Activated CD4-positive, alpha-beta T cell treated with anti-CD3 and anti-CD28 coated beads for 24 hours (primary cell): ENCODE data around the gene FPR3.
"Not testable (repeated sequence)": the region's sequence is repeated elsewhere in the genome, so short reads cannot be mapped to it uniquely, and the experiment has no call there.

ENCODE experiments used
- DNase-seq, 2 donors: peaks; one replicate each; pipeline ENCODE4 v3.0.0-alpha.2; 2020; ENCODE audit warnings: low read depth in 2 of 2

The FPR3 gene

DNA sequence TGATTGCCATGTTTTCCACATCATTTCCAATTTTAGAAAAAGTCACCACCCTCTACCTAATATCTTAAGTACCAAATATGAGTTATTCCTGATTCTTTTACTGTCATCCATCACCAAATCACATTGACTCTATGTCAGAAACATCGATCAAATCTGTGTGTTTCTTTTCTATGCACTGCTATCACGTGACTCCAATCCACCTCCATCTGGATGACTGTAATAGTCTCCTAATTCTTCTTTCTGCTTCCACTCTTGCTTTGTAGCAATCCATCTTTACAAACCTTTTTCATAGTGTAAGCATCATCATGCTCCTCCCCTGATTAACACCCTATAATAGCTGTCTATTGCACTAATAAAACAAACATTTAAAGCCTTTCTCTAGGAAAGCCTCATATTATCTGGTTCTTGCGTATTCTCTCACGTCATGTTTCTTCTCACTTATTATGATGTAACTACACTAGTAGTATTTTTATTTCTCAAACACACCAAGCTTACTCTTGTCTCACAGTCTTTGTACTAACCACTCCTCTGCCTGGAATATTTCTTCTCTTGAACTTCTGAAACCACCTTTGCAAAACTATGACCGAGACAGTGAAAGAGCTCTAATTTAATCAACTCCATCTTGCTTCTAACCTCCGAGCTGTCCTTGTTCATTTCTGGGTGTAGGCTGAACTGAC, 10.7 kb upstream of the FPR3 start:
- DNase-seq, result no peak

DNA sequence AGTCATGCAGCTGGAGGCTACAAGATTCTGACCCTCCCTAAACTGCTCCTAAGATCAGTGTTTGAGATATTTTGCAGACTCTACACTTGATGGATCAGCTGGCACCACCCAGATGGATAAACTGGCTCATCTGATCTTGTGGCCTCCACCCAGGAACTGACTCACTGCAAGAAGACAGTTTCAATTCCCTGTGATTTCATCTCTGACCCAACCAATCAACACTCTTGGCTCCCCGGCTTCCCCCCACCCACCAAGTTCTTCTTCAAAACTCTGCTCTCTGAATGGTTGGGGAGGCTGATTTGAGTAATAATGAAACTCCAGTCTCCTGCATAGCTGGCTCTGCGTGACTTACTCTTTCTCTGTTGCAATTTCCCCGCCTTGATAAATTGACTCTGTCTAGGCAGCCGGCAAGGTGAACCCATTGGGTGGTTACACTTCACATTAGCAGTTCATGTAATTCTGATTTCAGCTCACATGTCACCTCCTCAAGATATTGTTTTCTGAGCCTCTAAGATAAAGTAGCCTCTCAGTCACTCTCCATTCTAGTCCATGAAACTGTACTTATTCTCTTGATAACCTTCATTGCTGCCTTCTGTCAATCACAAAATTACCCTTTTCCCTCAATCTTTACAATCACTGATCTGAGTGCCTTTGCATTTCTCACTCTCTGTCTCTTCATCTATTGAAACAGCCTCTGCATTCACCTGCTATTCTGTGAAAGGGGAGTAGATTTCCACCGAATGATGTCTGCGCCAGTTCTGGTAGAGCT, 9.9 kb upstream of the FPR3 start:
- peak; percentile 38 for DNase-seq

DNA sequence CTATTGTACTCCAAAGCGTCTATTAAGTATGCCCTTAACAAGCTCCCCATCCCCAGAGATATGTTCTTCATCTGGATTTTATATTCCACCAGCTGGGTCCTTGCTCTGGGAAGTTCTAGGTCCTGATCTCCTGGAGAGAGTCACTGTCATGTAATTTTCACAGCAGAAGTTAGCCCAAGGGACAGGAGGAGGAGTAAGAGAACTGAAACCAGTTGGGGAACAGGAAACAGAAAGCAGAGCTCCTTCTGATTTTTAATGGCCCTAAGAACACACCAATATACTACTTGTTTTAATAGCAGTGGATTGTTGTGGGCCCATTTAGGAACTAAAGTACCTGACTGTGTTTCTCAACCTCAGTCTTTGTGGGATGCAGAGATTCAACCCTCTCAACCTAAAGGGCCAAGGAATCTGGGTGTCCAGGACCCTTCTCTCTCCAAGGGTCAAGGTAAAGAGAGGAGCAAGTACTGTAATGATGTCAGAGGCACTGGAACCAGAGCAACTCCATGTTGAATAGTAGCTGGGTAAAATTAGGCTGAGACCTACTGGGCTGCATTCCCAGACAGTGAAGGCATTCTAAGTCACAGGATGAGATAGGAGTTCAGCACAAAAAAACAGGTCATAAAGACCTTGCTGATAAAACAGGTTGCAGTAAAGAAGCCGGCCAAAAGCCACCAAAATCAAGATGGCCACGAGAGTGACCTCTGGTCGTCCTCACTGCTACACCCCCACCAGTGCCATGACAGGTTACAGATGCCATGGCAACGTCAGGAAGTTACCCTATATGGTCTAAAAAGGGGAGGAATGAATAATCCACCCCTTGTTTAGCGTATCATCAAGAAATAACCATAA, 8.1 kb upstream of the FPR3 start:
- no peak for DNase-seq

DNA sequence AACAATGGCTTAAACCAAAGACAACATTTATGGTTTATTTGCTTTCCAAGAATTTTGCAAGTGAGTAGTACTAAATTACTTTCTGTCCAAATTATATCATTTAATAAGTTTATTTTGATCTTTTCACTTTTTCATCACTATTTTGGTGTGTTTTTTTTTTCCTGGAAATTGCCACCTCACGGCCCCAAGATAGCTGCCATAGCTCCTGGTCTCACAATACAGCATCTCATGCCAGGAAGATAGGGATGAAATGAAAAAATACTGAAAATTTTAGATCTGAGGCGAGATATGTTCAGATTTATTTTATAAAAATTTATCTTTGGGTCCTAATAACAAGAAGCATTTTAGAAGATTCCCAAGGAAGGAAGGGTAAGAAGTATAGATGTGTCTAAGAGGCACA, 6.9 kb upstream of the FPR3 start:
- no peak for DNase-seq

DNA sequence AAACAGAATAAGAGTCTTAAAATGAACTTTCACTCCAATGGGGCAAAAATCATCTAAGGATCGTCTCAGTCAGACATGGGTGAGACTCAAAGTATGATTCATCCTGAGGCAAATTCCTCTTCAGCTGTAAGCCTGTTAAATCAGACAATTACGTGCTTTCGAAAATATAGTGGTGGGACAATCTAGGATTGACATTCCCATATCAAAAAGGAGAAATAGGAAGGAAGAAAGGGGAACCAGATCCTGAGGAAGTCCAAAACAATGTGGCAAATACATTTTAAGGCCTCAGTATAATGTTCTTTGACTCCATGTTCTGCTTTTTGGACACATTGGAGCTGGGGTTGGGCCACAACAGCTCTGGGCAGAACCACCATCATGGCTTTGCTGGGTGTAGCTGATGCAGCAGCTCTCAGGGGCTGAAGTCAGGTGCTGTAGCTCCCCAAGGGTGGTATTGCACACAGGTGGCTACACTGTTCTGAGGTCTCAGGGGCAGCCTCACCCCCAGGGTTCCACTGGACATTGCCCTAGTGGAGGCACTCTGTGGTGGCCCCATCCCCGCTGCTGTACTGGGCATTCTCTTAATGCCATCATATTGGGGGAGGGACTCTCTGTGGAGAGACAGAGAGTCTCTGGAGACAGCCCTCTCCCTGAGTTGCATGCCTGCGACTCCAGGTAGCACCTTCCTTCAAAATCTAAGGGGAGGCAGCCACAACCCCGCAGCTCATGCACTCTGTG, 5.7 kb upstream of the FPR3 start:
- DNase-seq, result no peak

DNA sequence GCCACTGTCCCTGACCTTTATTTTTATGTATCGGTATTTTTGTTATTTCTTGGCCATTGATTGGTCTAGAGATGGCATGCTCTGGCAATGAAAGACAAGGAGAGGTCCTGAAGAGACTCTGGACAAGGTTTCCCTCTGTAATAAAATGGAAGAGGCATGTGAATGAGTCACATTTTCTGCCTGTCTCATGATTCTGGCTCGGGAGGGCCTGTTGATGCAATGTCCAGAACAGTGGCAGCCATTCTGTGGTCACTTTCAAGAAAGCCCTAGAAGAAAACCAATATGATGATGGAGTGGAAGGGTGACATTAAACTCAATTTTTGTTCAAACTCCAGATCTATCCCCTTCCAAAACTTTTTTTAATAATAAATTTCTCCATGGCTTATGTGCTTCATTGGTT, 2.0 kb upstream of the FPR3 start:
- no peak for DNase-seq

DNA sequence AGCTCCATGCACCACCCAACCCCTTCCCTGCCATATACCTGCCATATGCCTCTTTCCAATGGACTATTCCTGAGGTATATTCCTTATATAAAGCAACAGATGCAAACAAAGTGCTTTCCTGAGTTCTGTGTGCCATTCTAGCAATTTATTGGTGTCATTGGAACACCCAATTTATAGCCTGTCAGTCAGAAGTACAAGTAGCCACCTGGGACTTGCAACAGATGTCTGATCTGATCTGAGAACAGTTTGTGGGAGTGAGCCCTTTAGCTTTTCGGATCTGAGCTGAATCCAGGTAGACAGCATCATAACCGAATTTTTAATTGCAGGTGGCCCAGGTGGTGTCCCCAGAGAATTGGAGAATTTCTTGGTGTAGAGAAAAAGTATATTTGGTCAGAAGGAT, 963 bp upstream of the FPR3 start:
- no peak for DNase-seq

DNA sequence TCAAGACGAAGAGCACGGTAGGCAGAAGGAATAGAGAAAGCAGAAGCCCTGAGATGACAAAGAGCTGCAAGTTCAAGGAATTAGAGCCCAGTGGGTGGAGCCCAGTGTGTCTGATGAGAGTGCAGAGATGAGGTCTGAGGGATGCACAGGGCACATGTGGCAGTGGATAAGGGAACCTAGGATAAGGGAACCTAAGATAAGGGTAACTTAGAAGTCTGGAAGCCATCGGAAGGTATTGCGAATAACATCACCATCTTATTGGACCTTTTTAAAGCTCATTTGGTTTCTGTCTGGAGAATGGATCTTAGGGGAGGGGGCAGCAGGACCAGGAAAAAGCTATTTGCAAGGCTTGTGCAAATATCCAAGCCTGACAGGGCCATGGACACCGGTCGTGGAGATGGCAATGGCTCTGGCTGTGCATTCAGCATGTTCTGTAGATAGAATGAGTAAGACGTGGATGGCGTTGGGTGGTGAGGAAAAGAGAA, 1.3 kb downstream of the FPR3 start:
- no peak for DNase-seq

DNA sequence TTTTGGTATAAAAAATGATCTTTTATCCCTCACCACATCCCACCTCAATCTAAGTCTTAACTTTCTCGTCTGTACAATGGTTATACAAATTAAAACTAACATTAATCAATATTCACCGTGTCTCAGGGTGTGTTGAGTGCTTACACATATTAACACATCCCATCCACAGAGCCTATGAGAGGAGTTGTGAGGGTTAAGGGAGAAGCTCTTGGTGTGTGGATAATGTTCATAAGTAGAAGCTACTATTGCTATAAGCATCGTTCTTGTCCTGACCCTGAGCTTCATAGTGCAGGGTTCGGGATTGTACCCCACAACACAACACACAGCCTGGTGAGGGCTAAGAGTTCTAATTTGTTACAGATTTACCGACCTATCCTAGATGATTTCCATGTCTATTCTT, 2.5 kb downstream of the FPR3 start:
- no peak for DNase-seq

DNA sequence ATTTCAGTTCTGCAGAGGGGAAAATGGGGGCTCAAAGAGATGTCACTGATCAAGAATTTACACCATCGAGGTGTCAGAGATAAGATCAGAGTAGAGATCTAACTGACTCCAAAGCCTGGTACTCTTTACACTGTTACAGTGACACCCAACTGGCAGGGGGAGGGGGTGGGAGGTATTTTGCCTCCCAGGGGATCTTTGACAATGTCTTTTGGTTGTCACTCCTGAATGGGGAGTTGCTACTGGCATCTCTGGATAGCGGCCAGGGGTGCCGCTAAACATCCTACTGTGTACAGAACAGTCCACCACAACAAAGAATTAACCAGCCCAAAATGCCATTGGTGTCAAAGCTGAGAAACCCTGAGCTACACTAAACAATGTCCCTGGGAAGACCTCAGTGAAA, 3.1 kb downstream of the FPR3 start:
- no peak for DNase-seq

DNA sequence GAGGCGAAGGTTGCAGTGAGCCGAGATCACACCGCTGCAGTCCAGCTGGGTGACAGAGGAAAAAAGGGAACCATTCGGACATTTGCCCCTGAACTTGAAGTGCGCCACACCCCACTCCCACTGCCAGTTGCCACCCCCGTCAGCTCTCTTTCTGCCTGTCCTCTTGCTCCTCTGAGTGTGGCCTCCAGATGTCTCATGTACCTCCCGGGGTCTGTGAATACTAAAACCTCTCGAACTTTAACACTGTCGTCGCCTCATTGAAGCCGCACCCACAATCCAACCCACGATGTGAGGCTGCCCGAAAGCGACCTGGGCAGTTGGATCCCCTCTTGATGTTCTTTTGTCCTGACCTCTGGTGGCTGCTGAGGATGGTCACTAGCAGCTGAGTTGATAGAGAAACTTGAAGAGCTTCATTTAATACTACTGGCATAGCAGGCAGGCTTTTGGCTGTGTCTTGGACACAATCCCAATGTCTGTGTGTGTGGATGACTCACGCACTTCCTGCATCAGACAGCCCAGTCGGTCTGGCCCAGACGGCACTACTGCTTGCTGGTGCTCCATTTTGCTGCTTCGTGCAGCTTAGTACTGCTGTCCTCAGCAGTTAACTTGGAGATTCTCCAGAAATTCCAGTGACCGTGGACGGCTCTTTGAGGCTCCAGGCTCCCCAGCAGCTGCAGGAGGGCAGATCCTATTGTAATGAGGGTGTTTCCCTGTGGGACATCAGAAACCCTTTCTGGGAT, 4.2 kb downstream of the FPR3 start:
- DNase-seq, result no peak

DNA sequence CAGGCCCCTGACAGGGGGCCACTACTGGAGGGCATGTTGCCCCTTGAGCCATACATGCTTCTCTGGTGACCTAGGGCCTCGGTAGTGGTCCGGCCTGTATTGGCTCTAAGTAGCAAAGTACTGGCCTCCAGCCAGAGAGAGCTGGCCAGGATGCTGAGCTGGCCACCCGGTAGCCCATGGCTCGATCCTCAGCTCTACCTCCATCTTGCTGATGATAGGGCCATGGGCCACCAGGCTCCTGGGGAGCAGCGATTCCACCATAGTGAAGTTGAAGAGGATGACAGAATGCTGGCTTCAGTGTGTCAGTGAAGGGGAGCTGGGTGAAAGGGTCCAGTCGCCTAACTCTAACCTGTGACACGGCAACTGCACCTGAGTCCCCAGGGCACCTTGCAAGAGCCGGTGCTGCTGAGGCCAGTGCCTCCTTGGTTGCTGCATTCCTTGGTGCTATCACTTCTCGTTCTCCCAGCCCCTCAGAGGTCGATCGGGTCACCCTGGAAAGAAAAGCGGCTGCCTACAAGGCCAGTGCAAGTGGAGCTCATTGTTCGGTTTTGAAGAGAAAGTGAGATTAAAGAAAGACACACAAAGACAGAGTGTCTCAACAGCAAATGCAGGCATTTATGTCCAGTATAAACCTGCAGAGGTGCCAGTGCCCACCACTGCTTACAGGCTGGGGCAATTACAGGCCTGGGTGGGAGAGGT, 5.0 kb downstream of the FPR3 start:
- no peak for DNase-seq

DNA sequence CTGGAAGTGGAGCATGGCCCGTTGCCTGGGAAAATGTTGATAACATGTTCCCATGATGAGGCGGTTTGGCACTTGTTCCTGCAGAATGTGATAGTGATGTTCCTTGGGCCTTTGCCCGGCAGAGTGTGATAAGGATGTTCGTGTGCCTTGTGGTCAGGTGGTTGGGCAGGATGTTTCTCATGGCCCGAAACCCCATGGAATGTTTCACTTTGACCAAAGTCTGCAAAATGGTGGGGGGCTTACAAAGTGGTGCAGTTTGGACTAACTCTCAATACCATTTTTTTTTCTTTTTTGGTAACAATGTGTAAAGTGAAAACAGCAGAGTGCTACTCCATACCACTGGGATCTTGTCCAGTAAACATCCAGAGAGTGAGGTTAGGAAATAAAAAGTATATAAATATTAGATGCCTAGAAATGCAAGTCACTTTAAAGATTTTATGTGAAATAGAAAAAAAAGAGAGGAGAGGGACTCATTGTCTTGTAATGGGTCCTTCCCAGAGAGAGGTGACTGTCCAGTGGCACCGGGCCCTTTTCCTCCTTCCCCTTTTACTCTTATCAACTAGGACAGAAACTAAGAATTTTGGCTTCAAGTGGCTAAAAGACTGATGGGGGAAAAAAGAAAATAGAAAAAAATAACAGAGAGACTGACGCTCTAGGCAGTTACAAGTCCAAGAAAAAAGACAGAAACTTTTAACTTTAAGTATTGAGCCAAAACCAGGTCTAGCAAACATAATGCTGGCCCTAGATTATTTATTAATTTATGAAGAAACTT, 5.7 kb downstream of the FPR3 start:
- DNase-seq, result no peak

DNA sequence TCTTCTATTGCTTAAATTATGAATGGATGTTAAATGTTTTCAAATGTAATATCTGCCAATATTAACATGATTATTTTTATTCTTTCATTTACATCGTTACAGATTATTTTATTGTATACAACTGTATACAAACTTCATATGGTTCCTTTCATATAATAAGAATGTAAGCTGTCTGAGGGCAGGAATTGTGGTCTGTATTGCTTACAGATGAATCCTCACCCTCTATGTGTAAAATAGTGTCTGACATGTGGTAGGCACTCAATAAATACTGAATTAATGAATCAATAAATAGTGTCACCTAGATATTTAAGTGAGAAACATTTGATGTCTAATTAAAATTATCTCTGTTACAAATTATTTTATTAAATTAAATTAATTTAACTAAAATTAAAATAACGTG, 7.8 kb downstream of the FPR3 start:
- no peak for DNase-seq

DNA sequence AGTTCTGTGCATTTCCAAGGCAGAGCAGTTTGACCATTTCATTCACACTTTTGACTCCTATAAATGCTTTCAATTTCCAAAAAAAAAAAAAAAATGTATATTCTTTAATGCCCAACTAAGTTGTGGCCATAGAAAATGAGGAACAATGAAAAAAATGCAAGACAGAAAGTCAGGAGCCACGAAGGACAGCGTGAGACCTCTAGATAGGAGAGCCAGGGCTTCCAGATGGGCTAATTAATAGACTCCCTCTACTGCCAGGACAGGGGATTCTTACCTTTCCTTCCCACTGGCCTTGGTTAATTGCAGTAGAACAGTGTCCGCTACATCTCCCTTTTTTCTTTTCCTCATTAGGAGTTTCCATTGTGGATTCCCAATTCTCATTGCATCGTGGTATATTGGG, 8.6 kb downstream of the FPR3 start:
- DNase-seq, result no peak

DNA sequence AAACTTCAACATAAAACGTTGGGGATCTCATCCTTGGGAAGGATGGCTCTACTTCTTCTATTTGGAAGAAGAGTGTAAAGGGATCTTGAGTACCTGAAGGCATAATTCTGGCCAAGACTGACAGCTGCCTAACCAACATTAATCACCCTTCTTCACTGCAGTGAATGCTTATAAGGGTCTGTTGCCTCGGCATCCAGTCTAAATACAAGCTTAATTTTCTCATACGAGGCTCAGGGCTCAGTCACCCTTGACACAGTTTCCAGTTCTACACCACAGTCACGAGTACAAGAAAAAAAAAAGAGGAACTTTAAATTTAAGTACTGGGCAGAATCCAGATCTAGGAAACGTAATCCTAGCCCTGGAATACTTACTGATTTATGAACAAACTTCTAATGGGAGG, 9.0 kb downstream of the FPR3 start:
- DNase-seq, result no peak

DNA sequence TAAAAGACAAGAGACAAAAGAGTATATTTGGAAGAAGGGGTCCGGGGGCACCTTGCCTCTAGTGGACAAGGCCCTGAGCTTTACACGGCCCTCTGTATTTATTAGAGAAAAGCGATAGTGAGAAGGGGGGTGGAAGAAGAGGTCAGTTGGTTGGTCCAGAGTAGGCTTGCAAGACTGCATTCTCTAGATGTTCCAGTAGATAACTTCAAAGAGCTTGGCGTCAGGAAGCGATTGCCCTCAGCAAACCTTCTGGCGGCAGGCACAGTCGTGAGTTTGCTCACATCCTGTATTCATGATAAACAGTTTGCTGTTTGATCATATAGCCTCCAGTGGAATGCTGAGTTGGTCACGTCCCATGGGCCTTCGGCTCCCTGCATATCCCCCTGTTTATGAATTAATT, 9.8 kb downstream of the FPR3 start:
- not testable (repeated sequence) for DNase-seq

DNA sequence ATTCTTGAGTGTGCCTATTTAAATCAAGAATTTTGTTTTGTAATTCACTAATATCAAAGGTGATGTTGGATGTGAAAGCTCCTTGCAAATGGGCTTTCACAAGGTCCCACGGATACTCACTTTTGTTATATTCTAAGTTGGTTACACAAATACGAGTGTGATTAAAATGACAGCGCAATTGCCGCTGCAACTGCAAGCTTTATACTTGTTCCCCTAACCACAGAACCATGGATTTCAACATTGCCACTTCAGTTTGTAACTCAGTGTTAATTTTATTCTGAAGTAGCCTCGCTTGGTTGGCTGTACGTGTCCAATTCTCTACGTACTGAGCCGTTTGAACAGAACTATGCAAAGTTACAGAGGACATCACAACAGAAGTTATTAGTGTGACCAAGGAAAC, 10.4 kb downstream of the FPR3 start:
- not testable (repeated sequence) for DNase-seq

DNA sequence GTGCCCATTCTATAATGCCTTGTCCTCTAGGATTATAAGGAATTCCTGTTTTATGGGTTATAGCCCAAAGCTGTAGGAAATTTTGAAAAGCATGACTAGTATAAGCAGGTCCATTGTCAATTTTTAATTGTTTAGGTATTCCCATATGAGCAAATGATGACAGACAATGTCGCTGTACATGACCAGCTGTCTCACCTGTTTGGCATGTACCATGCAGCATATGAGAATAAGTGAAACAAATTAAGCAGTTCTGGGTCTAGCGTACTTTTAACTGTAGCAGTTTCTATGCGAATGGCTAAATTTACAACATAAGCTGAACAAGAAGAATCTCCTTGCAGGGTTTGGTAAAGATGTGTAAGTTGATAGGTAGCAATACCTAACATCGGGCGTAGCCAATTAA, 11.6 kb downstream of the FPR3 start:
- not testable (repeated sequence) for DNase-seq
